Activated CD4-positive, alpha-beta T cell treated with anti-CD3 and anti-CD28 coated beads, Interleukin-2, Interleukin-6, amounts not matched to agents 100 ng/mL and 50 ng/mL, durations not matched to agents 16 hours and 8 hours (primary cell): Measurements from ENCODE around the gene KAT2A.

Experiments used
- DNase-seq: peaks from one replicate; pipeline ENCODE4 v3.0.0-alpha.2; 2020

KAT2A gene

GRCh38 chr17:42090964-42091790 is 30.0 kb downstream of the KAT2A start:
- DNase-seq, result no peak

DNA sequence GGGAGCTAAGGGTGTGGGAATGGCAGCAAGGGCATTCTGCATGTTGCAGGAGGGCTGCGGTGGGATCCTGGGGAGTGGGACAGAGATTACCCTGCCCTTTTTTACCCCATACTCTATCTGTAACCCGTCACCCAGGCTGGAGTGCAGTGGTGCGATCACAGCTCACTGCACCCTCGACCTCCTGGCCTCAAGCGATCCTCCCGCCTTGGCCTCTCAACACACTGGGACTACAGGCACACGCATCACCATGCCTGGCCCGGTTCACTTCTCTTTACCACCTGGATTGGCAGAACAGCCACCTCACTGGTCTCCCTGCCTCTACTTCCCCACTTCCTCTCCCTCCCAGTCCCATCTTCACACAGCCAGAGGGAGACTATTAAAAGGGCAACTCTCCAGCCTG is 32.4 kb downstream of the KAT2A start:
- DNase-seq, result no peak

DNA sequence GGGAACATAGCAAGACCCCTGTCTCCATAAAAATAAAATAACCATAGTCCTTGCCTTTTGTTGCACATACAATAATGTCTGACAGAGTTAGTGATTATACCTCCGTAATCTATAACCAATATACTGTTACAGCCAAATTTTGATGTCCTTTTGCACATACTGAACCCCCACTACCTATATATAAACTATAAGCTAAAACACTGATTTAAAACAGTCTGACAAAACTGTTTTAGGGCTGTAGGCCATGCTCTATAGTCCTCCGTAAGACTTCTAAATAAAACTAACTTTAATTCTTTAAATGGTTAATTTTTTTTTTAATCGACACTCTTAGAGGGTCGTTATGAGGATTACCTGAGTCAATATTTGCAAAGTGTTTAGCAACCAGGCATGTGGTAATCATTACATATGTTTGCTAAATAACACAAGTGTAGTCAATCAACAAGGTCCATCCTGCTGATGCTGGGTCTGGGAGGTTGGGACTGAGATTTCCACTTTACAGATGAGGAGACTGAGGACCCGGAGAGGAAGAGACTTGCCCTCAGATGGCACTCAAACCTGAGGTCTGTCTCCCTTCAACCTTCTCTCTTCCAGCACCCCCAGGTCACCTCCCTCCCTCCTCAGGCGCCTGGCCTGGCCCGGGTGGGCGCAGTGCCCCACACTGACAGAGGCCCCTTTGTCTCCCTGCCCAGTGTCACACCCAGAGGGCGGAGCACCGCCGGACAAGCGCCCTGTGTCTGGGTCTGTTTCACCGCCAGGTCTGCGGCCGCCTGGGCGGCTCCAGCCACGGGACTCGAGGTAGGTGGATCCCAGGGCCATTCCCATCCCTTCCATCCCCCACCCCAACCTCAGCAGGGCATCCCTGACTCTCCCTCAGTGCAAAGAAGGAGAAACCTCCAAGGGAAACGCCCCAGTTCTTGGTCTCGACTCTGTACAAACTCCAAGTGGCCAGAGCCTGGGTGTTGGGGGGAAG is 33.1 kb downstream of the KAT2A start:
- no peak for DNase-seq

- no peak for DNase-seq
Observed at GRCh38 chr17:42087042-42087701, 34.0 kb downstream of the KAT2A start.

GRCh38 chr17:42081516-42082129 is 39.5 kb downstream of the KAT2A start:
- DNase-seq, result no peak

DNA sequence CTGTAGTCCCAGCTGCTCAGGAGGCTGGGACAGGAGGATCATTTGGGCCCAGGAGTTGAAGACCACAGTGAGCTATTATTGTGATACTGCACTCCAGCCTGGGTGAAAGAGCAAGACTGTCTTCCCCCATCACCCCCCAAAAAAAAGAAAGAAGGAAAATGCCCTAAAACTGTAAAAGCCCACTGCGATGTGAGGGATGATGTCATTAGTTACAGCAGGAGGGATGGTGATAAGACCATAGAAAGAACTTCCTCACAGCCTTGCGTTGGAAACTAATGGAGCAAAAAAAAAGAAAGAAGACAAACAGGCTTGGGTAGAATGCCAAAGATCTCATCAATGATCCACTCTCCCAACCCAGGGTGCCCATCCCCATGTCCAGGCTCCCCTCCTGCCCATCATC is 41.6 kb downstream of the KAT2A start:
- no peak for DNase-seq

DNA sequence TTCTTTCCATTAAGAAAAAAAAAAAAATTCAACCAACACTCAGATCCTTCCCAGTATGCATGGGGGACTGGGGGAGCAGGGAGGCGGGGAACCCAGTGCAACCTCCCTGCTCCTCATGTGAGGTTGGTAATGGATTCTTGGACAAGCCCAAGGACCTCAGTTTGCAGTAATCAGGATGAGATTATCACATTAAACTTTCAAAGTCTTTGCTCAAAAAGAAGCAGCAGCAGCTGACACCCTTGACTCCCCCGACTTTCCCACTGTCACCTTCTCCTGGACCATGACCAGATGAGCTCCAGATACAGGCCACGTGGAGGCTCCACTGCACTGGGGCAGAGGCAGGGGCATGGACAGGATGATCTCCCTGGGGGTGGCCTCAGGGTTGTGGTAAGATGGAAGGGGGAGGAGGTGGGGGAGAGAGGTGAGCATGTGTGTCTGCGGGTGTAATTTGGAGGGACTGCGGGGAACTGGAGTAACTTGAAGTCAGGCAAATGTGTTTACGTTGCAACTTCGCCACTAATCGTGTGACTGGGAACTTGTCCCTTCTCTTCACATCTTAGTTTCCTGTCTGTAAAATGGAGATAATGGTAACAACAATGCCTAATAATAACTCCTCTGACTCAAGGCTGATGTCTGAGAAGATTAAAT is 42.6 kb downstream of the KAT2A start:
- DNase-seq, result no peak

DNA sequence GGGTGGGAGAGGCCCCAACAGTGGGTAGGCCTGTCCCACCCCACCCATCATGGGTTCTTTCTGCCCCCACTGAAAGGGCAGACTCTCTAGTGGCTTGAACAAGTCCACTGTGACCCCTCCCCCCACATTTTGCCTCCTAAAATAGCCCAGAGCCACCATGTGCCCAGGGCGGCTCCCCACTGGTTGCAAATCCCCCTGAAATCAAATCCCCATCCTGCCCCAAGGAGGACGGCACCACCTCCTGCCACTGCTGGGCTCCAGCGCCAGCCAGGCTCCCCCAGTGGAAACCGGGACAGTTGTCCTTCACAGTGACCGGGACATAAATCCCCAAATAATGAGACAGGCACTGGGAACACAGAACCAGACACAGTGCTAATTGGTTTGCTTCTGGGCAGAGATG is 43.4 kb downstream of the KAT2A start:
- DNase-seq, result no peak

DNA sequence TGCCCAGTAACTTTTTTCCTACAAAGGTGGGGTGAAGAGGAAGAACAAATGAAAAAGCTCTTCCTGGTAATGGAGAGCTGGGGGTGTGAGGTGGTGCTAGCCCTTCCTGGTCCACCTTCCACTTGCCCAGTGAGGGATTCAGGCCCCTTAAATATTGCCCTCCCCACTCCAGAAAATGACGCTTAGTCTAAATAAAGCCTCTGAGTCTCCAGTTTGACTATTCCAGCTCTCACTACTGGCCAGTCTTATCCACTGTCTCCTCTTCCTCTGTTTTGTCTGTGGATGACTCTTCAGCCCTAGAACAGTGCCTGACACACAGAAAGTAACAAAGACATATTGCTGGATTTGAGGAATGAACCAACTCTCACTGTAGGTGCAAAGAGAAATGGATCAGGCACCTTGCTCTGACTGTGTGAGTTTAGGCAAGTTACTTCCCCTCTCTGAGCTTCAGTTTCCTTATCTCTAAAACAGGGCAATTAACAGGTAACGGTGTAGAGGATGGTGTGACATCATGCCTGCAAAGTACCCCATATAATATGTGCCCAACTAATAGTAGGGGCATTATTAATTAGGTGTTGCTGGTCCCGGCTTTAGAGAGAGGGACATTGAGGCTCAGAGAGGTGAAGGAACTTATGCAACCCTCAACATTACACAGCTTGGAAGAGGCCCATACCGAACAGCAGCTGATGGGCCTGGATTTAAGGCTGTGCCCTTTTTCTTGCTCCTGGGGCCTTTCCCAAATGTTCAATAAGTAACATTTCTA is 44.2 kb downstream of the KAT2A start:
- no peak for DNase-seq

GRCh38 chr17:42075789-42076188 is 45.4 kb downstream of the KAT2A start:
- DNase-seq, result no peak

GRCh38 chr17:42072323-42073187 is 48.6 kb downstream of the KAT2A start:
- no peak for DNase-seq

DNA sequence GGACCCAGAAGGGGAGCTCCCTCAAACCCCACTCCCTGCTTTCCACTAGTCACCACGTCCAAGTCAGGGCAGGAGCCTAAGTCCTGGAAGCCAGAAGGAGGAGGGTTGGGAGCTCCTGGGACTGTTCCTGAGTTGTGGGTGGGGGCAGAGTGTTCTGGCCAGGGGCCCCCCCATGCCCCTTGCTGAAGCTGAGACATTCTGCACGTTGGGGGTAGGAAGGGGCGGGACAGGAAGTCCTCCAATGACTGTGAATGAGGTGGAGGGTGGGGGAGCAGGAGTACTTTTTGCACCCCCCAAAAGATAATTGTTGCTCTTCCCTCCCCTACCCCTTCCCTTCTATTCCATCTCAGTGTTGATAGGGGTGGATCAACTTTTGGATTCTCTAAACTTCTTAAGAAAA is 49.4 kb downstream of the KAT2A start:
- no peak for DNase-seq

DNA sequence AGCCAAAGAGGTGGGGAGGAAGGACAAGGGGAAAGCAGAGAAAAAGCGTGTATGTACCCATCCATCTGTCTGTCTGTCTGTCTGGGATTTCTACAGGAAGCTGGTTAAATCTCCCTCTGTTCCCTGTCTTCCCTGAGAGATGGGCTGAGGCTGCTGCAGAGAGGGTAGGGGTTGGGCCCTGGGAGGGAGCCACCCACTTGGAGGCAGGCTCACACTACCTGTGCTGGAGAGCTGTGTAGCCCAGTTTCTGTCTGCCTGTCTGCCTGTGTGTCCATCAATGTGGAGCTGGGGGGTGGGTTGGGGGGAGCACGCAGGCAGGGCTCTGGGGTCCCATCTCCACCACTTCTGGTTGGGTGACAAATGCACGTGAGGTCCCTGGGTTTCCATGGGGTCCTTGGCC is 52.2 kb downstream of the KAT2A start:
- no peak for DNase-seq

DNA sequence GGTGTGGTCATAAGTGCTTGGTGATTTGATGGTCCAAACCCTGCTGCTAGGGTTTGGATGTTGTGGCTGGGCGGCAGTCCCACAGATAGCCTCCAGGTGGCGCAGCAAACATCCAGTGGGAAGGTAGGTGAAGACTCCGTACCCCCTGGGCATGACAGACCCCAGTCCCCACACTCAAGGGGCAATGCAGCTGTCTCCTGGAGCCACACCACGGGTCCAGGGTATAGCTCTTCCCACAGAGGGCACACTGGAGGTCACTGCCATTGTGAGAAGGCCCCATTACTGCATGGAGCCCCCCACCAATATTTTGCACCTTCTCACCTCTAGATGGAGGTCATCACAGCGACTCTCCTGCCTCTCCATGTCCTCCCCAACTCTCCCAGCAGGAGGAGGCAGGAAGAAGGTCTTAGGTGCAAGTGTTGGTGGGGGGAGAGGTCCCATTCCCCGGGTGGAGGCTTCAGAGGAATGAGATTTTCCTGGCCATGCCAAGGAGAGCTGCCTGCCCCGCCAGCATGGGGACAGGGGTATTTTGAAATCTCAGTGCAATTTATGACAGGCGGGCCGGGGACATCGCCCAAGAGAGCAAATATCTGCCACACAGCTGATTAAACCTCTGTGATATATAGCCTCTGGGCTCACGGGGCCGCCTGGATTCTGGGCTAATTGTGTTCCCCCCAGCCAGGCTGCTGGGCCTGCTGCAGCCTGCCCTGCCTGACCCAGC is 53.6 kb downstream of the KAT2A start:
- peak; percentile 78 for DNase-seq

GRCh38 chr17:42065201-42065600 is 56.0 kb downstream of the KAT2A start:
- DNase-seq, result no peak
